ENCODE measurements around the gene BMPER. TPM values are rescaled to one million over a fixed set of nuclear protein-coding genes. Genes with fewer than 3 reads are reported as not detected.

Gene BMPER
- polyA plus RNA-seq, 1 of the 3 experiments (the other 2 are of a cell fraction) = 20.0 TPM

DNA sequence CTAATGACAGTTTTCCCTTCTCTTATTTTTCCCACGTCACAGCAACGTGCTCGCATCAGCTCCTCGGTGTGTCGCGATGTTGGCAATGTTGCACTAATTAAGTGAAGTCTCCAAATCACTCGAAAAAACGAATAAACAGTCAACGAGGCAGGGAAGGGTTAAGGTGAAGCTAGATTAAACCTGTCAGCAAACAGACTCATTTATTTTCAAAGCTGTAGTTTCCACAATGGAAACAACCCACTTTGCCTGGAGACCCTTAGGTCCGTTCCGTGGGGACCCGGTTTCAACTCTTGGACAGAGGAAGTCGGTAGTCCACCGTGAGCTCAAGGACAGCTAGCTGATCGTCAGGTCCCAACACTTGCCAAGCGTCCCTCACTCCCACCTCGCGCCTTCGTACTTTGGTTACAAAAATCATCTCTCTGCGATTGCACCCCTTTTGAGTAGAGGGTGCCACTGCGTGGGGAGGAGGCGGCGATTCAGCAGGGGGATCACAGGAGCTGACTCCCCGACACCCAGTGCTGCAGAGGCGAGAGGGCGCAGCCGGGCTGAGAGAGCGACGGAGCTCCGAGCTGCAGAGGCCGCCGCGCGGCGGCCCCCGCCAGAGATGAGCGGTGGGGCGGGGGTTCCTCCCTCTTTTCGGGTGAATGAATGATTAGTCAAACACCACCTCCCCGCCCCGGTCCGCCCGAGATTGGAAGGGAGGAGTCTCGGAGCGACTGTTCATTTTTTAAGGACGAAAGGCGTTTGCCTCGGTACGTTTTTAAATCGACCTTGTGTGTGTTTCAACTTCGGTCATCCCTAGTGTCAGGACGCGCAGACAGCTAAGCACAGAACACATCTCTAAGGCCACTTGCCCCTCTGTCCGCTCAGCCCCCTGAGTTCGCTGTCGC lies 1.3 kb upstream of the BMPER start (continued):
- TF ChIP-seq RAD21 (IDR thresholded peaks at IDR 0.05; ENCODE audit: low read length) (no peak), POLR2AphosphoS5 (IDR thresholded peaks at IDR 0.05; ENCODE audit: low read depth, low read length) (0 out of 2 replicates have a peak, but pooled peaks have one; percentile 15), TEAD4 (IDR thresholded peaks at IDR 0.05; ENCODE audit: borderline replicate concordance, insufficient read depth) (no peak), MXI1 (IDR thresholded peaks at IDR 0.05; ENCODE audit: low read depth, low read length) (0 out of 2 replicates have a peak, but pooled peaks have one; percentile 5)
- TF ChIP-seq, protein P1, sequence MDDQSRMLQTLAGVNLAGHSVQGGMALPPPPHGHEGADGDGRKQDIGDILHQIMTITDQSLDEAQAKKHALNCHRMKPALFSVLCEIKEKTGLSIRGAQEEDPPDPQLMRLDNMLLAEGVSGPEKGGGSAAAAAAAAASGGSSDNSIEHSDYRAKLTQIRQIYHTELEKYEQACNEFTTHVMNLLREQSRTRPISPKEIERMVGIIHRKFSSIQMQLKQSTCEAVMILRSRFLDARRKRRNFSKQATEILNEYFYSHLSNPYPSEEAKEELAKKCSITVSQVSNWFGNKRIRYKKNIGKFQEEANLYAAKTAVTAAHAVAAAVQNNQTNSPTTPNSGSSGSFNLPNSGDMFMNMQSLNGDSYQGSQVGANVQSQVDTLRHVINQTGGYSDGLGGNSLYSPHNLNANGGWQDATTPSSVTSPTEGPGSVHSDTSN (IDR thresholded peaks at IDR 0.05) = peak; percentile 59

DNA sequence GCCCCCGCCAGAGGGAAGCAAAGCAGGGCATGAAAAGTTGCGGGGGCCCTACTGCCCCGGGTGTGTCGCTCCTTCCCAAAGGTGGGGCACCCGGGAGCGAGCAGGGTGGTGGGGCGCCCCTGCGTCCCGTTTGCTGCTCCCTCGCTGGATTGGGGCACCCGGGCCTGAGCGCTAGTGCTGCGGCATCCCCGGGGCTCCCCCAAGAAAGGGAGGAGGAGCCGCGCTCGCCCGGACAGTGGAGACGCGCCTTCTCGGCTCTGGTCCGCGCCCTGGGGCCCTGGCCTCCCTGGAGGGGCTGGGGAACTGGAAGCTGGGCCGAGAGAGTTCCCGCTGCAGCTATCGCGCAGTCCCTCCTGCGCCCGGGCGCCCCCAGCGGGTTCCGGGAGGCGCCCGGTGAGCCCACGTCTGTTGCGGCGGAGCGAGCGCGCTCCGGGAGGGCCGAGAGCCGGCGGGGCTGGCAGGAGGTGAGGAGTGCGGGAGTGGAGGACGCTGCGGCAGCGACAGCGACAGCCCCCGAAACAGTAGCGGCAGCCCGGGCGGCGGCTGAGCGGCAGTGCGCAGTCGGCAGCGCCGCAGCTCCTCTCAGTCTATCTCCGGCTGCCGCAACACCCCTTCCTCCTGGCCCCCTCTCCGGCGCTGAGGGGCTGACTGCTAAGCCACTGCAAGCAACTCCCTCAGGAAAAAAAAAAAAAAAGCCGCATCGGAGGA lies 504 bp upstream of the BMPER start:
- Histone ChIP-seq H3F3A (replicated peaks; ENCODE audit: insufficient read depth) (peaks cover 16% of the 10 kb centered on the region), H3K9me2 (no peaks in the 10 kb centered on the region), H3K4me3 (ENCODE audit: low read depth in 2 of 2, low read length in 1 of 2) (peak overlapping the region; percentile 80 to 86), H4K20me1 (ENCODE audit: insufficient read depth) (no peaks in the 10 kb centered on the region), H3K9me3 (no peaks in the 10 kb centered on the region), H3K36me3 (replicated peaks in 1 of 2; ENCODE audit: control insufficient read depth in 1 of 2, insufficient read depth in 2 of 2, low read length in 1 of 2) (no peaks in the 10 kb centered on the region), H3K79me2 (ENCODE audit: insufficient read depth) (peaks cover 3% of the 10 kb centered on the region; the same call in 1 of the 2 replicates), H3K9ac (peak overlapping the region; percentile 76), H2AFZ (ENCODE audit: low read depth) (peak overlapping the region; percentile 96), H3K27me3 (ENCODE audit: insufficient read depth) (no peaks in the 10 kb centered on the region), H3K4me1 (ENCODE audit: control insufficient read depth in 1 of 2, insufficient read depth in 2 of 2, low read depth in 1 of 2, low read length in 1 of 2) (peaks cover 17 to 21% of the 10 kb centered on the region in 2 experiments; a peak in 3 of 4 replicates), H3K27ac (ENCODE audit: low read depth in 2 of 2, low read length in 1 of 2) (peak overlapping the region in 1 of 2 experiments; percentile 66; a peak in 2 of 4 replicates), H3K4me2 (peak overlapping the region; percentile 89)
- ChIA-PET CTCF (interaction anchor here (0.7 to 8.6 kb wide), 17 partner anchors 9 to 720 kb away, joined by 3 to 97 read pairs (median 5); no protein-coding TSS in a partner anchor), POLR2A (no interaction called here)
- WGBS (ENCODE audit: low lambda C conversion rate) = under 1% methylated on average over 32 of the region's 65 CpGs
- peak; percentile 84 for DNase-seq
- no peak for TF ChIP-seq MXI1 (IDR thresholded peaks at IDR 0.05; ENCODE audit: low read depth, low read length)
- peak; percentile 50; the same call in 1 of the 2 replicates for TF ChIP-seq FOXM1 (IDR thresholded peaks at IDR 0.05; ENCODE audit: low read depth)
- TF ChIP-seq FOXJ3 (CRISPR knock-in tag; IDR thresholded peaks at IDR 0.05) = no peak
- TF ChIP-seq RXRA (IDR thresholded peaks at IDR 0.05; ENCODE audit: borderline replicate concordance, low read depth) = no peak
- no peak for TF ChIP-seq MEF2A (IDR thresholded peaks at IDR 0.05; ENCODE audit: borderline replicate concordance, low read depth)
- TF ChIP-seq TAF1 (IDR thresholded peaks at IDR 0.05; ENCODE audit: borderline replicate concordance, low read depth, low read length) = peak; percentile 44; the same call in 1 of the 2 replicates
- TF ChIP-seq NRF1 (IDR thresholded peaks at IDR 0.05; ENCODE audit: low read depth, low read length) = no peak
- TF ChIP-seq SIN3A (IDR thresholded peaks at IDR 0.05; ENCODE audit: borderline replicate concordance, low read depth, low read length) = peak; percentile 50; the same call in 1 of the 2 replicates
- TF ChIP-seq, protein P1 (IDR thresholded peaks at IDR 0.05) = no peak
- no peak for TF ChIP-seq RCOR1 (IDR thresholded peaks at IDR 0.05; ENCODE audit: low read length)
- TF ChIP-seq RFX5 (IDR thresholded peaks at IDR 0.05; ENCODE audit: low read length) = no peak
- TF ChIP-seq, protein P2, sequence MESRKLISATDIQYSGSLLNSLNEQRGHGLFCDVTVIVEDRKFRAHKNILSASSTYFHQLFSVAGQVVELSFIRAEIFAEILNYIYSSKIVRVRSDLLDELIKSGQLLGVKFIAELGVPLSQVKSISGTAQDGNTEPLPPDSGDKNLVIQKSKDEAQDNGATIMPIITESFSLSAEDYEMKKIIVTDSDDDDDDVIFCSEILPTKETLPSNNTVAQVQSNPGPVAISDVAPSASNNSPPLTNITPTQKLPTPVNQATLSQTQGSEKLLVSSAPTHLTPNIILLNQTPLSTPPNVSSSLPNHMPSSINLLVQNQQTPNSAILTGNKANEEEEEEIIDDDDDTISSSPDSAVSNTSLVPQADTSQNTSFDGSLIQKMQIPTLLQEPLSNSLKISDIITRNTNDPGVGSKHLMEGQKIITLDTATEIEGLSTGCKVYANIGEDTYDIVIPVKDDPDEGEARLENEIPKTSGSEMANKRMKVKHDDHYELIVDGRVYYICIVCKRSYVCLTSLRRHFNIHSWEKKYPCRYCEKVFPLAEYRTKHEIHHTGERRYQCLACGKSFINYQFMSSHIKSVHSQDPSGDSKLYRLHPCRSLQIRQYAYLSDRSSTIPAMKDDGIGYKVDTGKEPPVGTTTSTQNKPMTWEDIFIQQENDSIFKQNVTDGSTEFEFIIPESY (IDR thresholded peaks at IDR 0.05; ENCODE audit: borderline replicate concordance, low read depth) = peak; percentile 80; the same call in 1 of the 2 replicates
- TF ChIP-seq FOSL2 (IDR thresholded peaks at IDR 0.05; ENCODE audit: borderline replicate concordance, low read depth) = no peak
- TF ChIP-seq EP300 (IDR thresholded peaks at IDR 0.05; ENCODE audit: borderline replicate concordance in 1 of 2, low read depth in 1 of 2, low read length in 1 of 2) = peak in 1 of 2 experiments; percentile 27; a peak in 1 of 4 replicates
- no peak for TF ChIP-seq TEAD4 (IDR thresholded peaks at IDR 0.05; ENCODE audit: borderline replicate concordance, insufficient read depth)
- TF ChIP-seq, protein P3, sequence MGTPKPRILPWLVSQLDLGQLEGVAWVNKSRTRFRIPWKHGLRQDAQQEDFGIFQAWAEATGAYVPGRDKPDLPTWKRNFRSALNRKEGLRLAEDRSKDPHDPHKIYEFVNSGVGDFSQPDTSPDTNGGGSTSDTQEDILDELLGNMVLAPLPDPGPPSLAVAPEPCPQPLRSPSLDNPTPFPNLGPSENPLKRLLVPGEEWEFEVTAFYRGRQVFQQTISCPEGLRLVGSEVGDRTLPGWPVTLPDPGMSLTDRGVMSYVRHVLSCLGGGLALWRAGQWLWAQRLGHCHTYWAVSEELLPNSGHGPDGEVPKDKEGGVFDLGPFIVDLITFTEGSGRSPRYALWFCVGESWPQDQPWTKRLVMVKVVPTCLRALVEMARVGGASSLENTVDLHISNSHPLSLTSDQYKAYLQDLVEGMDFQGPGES (IDR thresholded peaks at IDR 0.05; ENCODE audit: low read depth, low read length) = no peak
- no peak for TF ChIP-seq GATA2 (CRISPR knock-in tag; IDR thresholded peaks at IDR 0.05)
- no peak for TF ChIP-seq RAD21 (IDR thresholded peaks at IDR 0.05; ENCODE audit: low read length)
- TF ChIP-seq ELF1 (IDR thresholded peaks at IDR 0.05) = peak; percentile 48; the same call in 1 of the 2 replicates
